ENCODE data around the gene CCIN.

CCIN gene

GRCh38 chr9:36140086-36141084, 28.8 kb upstream of the CCIN start:
- no peak for DNase-seq (ENCODE audit: low read depth in 3 of 3)

GRCh38 chr9:36141288-36141687, 27.9 kb upstream of the CCIN start:
- no peak for DNase-seq (ENCODE audit: low read depth in 3 of 3)

GRCh38 chr9:36141761-36142160, 27.4 kb upstream of the CCIN start:
- no peak for DNase-seq (ENCODE audit: low read depth in 3 of 3)

- DNase-seq (ENCODE audit: low read depth in 3 of 3) = no peak
Observed at GRCh38 chr9:36142510-36143244, 26.5 kb upstream of the CCIN start.

GRCh38 chr9:36143245-36143641, 25.9 kb upstream of the CCIN start:
- DNase-seq (ENCODE audit: low read depth in 3 of 3) = no peak

GRCh38 chr9:36144309-36145232, 24.6 kb upstream of the CCIN start:
- no peak for DNase-seq (ENCODE audit: low read depth in 3 of 3)

GRCh38 chr9:36145970-36146369, 23.2 kb upstream of the CCIN start:
- DNase-seq (ENCODE audit: low read depth in 3 of 3) = no peak

- no peak for DNase-seq (ENCODE audit: low read depth in 3 of 3)
Observed at GRCh38 chr9:36146651-36147050, 22.5 kb upstream of the CCIN start.

GRCh38 chr9:36147441-36148175, 21.6 kb upstream of the CCIN start:
- DNase-seq (ENCODE audit: low read depth in 3 of 3) = no peak

- DNase-seq (ENCODE audit: low read depth in 3 of 3) = peak in 2 of 3 experiments; percentile 38 to 61
Observed at GRCh38 chr9:36148311-36149051, 20.7 kb upstream of the CCIN start.

- no peak for DNase-seq (ENCODE audit: low read depth in 3 of 3)
Observed at GRCh38 chr9:36149197-36149596, 20.0 kb upstream of the CCIN start.

- DNase-seq (ENCODE audit: low read depth in 3 of 3) = no peak
Observed at GRCh38 chr9:36150574-36151315, 18.4 kb upstream of the CCIN start.

- peak; percentile 57 to 85 (median 80) for DNase-seq (ENCODE audit: low read depth in 3 of 3)
Observed at GRCh38 chr9:36151316-36152210, 17.6 kb upstream of the CCIN start.

- DNase-seq (ENCODE audit: low read depth in 3 of 3) = no peak
Observed at GRCh38 chr9:36152741-36153438, 16.3 kb upstream of the CCIN start.

GRCh38 chr9:36153746-36154145, 15.4 kb upstream of the CCIN start:
- DNase-seq (ENCODE audit: low read depth in 3 of 3) = no peak

- DNase-seq (ENCODE audit: low read depth in 3 of 3) = no peak
Observed at GRCh38 chr9:36154331-36154952, 14.7 kb upstream of the CCIN start.

GRCh38 chr9:36156116-36156515, 13.1 kb upstream of the CCIN start:
- no peak for DNase-seq (ENCODE audit: low read depth in 3 of 3)
